ENCODE results near the gene SLCO1A2.

The SLCO1A2 gene

GRCh38 chr12:21324551-21324950 is 10.2 kb downstream of the SLCO1A2 start:
- no peak for DNase-seq

GRCh38 chr12:21323736-21324135 is 11.0 kb downstream of the SLCO1A2 start:
- no peak for DNase-seq

- no peak for DNase-seq
These were observed 25.9 kb downstream of the SLCO1A2 start for GRCh38 chr12:21308785-21309184.

GRCh38 chr12:21305661-21306060 is 29.1 kb downstream of the SLCO1A2 start:
- no peak for DNase-seq

- DNase-seq: no peak
These were observed 34.1 kb downstream of the SLCO1A2 start for GRCh38 chr12:21300632-21301031.

- DNase-seq: no peak
These were observed 37.8 kb downstream of the SLCO1A2 start for GRCh38 chr12:21296751-21297406.

- DNase-seq: no peak
These were observed 38.4 kb downstream of the SLCO1A2 start for GRCh38 chr12:21296348-21296747.

- DNase-seq: no peak
These were observed 40.5 kb downstream of the SLCO1A2 start for GRCh38 chr12:21294176-21294575.

- no peak for DNase-seq
These were observed 42.6 kb downstream of the SLCO1A2 start for GRCh38 chr12:21292111-21292510.

- DNase-seq: no peak
These were observed 45.0 kb downstream of the SLCO1A2 start for GRCh38 chr12:21289698-21290097.

GRCh38 chr12:21276826-21277225 is 57.9 kb downstream of the SLCO1A2 start:
- DNase-seq: no peak

- DNase-seq: no peak
These were observed 68.8 kb downstream of the SLCO1A2 start for GRCh38 chr12:21265932-21266331.

GRCh38 chr12:21264232-21264631 is 70.5 kb downstream of the SLCO1A2 start:
- no peak for DNase-seq

GRCh38 chr12:21257172-21257571 is 77.5 kb downstream of the SLCO1A2 start:
- DNase-seq: no peak

- no peak for DNase-seq
These were observed 82.6 kb downstream of the SLCO1A2 start for GRCh38 chr12:21252070-21252469.

- peak; percentile 9 for DNase-seq
These were observed 86.0 kb downstream of the SLCO1A2 start for GRCh38 chr12:21248679-21249078.

GRCh38 chr12:21239866-21240265 is 94.9 kb downstream of the SLCO1A2 start:
- DNase-seq: no peak

- no peak for DNase-seq
These were observed 100.3 kb downstream of the SLCO1A2 start for GRCh38 chr12:21234395-21234794.

- no peak for DNase-seq
These were observed 110.8 kb downstream of the SLCO1A2 start for GRCh38 chr12:21223930-21224329.

- no peak for DNase-seq
These were observed 112.9 kb downstream of the SLCO1A2 start for GRCh38 chr12:21221778-21222177.

- DNase-seq: no peak
These were observed 113.6 kb downstream of the SLCO1A2 start for GRCh38 chr12:21221072-21221471.

GRCh38 chr12:21220266-21220665 is 114.5 kb downstream of the SLCO1A2 start:
- no peak for DNase-seq

- DNase-seq: no peak
These were observed 115.5 kb downstream of the SLCO1A2 start for GRCh38 chr12:21219206-21219605.

Measured in NCI-H446 treated with DMSO at 0.1 percent for 48 hours (cell line).